Ectodermal cell (in vitro differentiated cells): Measurements from ENCODE around the gene PTPRR.

Experiments
- H3K27ac ChIP-seq: 2 replicates; pipeline ENCODE4 v1.7.0; 2013; ENCODE audit warnings: mild to moderate bottlenecking, low read depth, low read length; ENCODE audit not compliant: insufficient read depth, poor library complexity, severe bottlenecking
- H3K27me3 ChIP-seq: 2 replicates; pipeline ENCODE4 v1.7.0; 2013; ENCODE audit warnings: mild to moderate bottlenecking, low read length; ENCODE audit not compliant: insufficient read depth, control insufficient read depth, poor library complexity, severe bottlenecking
- H3K36me3 ChIP-seq: one replicate; pipeline ENCODE4 v1.7.0; 2013; ENCODE audit warnings: low read length; ENCODE audit not compliant: control insufficient read depth, insufficient read depth
- H3K4me1 ChIP-seq: one replicate; pipeline ENCODE4 v1.7.0; 2013; ENCODE audit warnings: low read length; ENCODE audit not compliant: control insufficient read depth, insufficient read depth
- H3K4me3 ChIP-seq: 2 replicates; pipeline ENCODE4 v1.7.0; 2013; ENCODE audit warnings: low read depth, low read length, control low read depth; ENCODE audit not compliant: insufficient read depth
- H3K9me3 ChIP-seq: 2 replicates; pipeline ENCODE4 v1.7.0; 2013; ENCODE audit warnings: mild to moderate bottlenecking, low read length, moderate library complexity; ENCODE audit not compliant: control insufficient read depth
- WGBS, 2 experiments: methylation state at CpG; one replicate each; pipeline ENCODE4 v1.1.7; 2013; ENCODE audit warnings: missing lambda C conversion rate in 2 of 2; 5-methylcytosine and 5-hydroxymethylcytosine counted together

Gene PTPRR

GRCh38 chr12:70643939-70644338, 276.6 kb downstream of the PTPRR start:
- H3K4me1 ChIP-seq, result no peaks in the 10 kb centered on the region
- 60 to 97% methylated on average over 1 to 3 of the region's 3 CpGs for WGBS, 2 experiments
- no peak overlapping the region for H3K4me3 ChIP-seq
- no peak overlapping the region for H3K27ac ChIP-seq
- H3K9me3 ChIP-seq, result no peaks in the 10 kb centered on the region
- H3K36me3 ChIP-seq, result no peaks in the 10 kb centered on the region
- H3K27me3 ChIP-seq, result no peaks in the 10 kb centered on the region

- no peak overlapping the region for H3K4me3 ChIP-seq
- no peaks in the 10 kb centered on the region for H3K4me1 ChIP-seq
- H3K36me3 ChIP-seq, result no peaks in the 10 kb centered on the region
- WGBS, 2 experiments, result 88 to 91% methylated on average over 2 of the region's 2 CpGs
- no peaks in the 10 kb centered on the region for H3K9me3 ChIP-seq
- no peak overlapping the region for H3K27ac ChIP-seq
- H3K27me3 ChIP-seq, result no peaks in the 10 kb centered on the region
Measured at GRCh38 chr12:70641691-70642090, 278.8 kb downstream of the PTPRR start.

- Histone ChIP-seq H3K27ac (no peak overlapping the region), H3K4me3 (no peak overlapping the region), H3K9me3 (no peaks in the 10 kb centered on the region), H3K4me1 (no peaks in the 10 kb centered on the region), H3K36me3 (no peaks in the 10 kb centered on the region), H3K27me3 (no peaks in the 10 kb centered on the region)
- WGBS, 2 experiments, result 91 to 100% methylated on average over 1 of the region's 1 CpG
Measured at GRCh38 chr12:70640901-70641300, 279.6 kb downstream of the PTPRR start.

GRCh38 chr12:70639535-70639934, 281.0 kb downstream of the PTPRR start:
- Histone ChIP-seq H3K36me3 (no peaks in the 10 kb centered on the region), H3K9me3 (no peaks in the 10 kb centered on the region), H3K4me1 (no peaks in the 10 kb centered on the region), H3K27me3 (no peaks in the 10 kb centered on the region), H3K27ac (no peak overlapping the region), H3K4me3 (no peak overlapping the region)
- WGBS, 2 experiments, result 97 to 100% methylated on average over 1 to 2 of the region's 2 CpGs

GRCh38 chr12:70638639-70639360, 281.7 kb downstream of the PTPRR start:
- no peaks in the 10 kb centered on the region for H3K36me3 ChIP-seq
- H3K4me3 ChIP-seq, result no peak overlapping the region
- H3K9me3 ChIP-seq, result no peaks in the 10 kb centered on the region
- H3K27ac ChIP-seq, result no peak overlapping the region
- H3K4me1 ChIP-seq, result no peaks in the 10 kb centered on the region
- H3K27me3 ChIP-seq, result no peaks in the 10 kb centered on the region
- 96 to 100% methylated on average over 1 of the region's 1 CpG for WGBS, 2 experiments

- no peak within 1 kb of the TSS for H3K27ac ChIP-seq
- no peaks in the 10 kb centered on the region for H3K9me3 ChIP-seq
- 90 to 98% methylated on average over 3 to 5 of the region's 6 CpGs for WGBS, 2 experiments
- H3K36me3 ChIP-seq, result no peaks in the 10 kb centered on the region
- H3K4me1 ChIP-seq, result no peaks in the 10 kb centered on the region
- no peaks in the 10 kb centered on the region for H3K27me3 ChIP-seq
- H3K4me3 ChIP-seq, result no peak within 1 kb of the TSS
Measured at GRCh38 chr12:70637303-70638085, 283.0 kb downstream of the PTPRR start, which contains the start of gene PTPRB. Gene PTPRB, minus strand, starts transcription at chr12:70637429. Its CDS starts 34 bp downstream, at chr12:70637395.

GRCh38 chr12:70635755-70636154, 284.8 kb downstream of the PTPRR start:
- no peaks in the 10 kb centered on the region for H3K36me3 ChIP-seq
- H3K4me1 ChIP-seq, result no peaks in the 10 kb centered on the region
- no peak overlapping the region for H3K4me3 ChIP-seq
- no peak overlapping the region for H3K27ac ChIP-seq
- WGBS, 2 experiments, result 94 to 95% methylated on average over 6 of the region's 7 CpGs
- H3K27me3 ChIP-seq, result no peaks in the 10 kb centered on the region
- H3K9me3 ChIP-seq, result no peaks in the 10 kb centered on the region

GRCh38 chr12:70628701-70629480, 291.6 kb downstream of the PTPRR start:
- WGBS, 2 experiments, result 86 to 92% methylated on average over 2 to 3 of the region's 3 CpGs
- H3K27me3 ChIP-seq, result no peaks in the 10 kb centered on the region

GRCh38 chr12:70627677-70628076, 292.9 kb downstream of the PTPRR start:
- Histone ChIP-seq H3K27ac (no peak overlapping the region), H3K4me3 (no peak overlapping the region), H3K9me3 (no peaks in the 10 kb centered on the region), H3K27me3 (no peaks in the 10 kb centered on the region), H3K36me3 (no peaks in the 10 kb centered on the region), H3K4me1 (no peaks in the 10 kb centered on the region)
- WGBS, 2 experiments, result 90 to 92% methylated on average over 5 of the region's 5 CpGs

More at GRCh38 chr12:70628701-70629480, 291.6 kb downstream of the PTPRR start:
- Histone ChIP-seq H3K4me3 (no peak overlapping the region), H3K9me3 (no peaks in the 10 kb centered on the region), H3K27ac (no peak overlapping the region), H3K4me1 (no peaks in the 10 kb centered on the region), H3K36me3 (no peaks in the 10 kb centered on the region)

GRCh38 chr12:70626180-70626579, 294.4 kb downstream of the PTPRR start:
- no peaks in the 10 kb centered on the region for H3K9me3 ChIP-seq
- H3K4me1 ChIP-seq, result no peaks in the 10 kb centered on the region
- no peak overlapping the region for H3K4me3 ChIP-seq
- WGBS, 2 experiments, result 93 to 94% methylated on average over 2 of the region's 3 CpGs
- H3K27ac ChIP-seq, result no peak overlapping the region
- no peaks in the 10 kb centered on the region for H3K27me3 ChIP-seq
- no peaks in the 10 kb centered on the region for H3K36me3 ChIP-seq
